WTC11 (cell line): ENCODE measurements around the gene PTGFR. TPM values are rescaled to one million over a fixed set of nuclear protein-coding genes. Genes with fewer than 3 reads are reported as not detected.

ENCODE experiments used
- ATAC-seq: fragments of 200-7000 bp; cut with Tn5 transposase; 2 replicates; pipeline ENCODE4 v1.10.0; 2021; ENCODE audit warnings: mild to moderate bottlenecking, moderate library complexity
- CTCF ChIA-PET: fragments of 300-600 bp; sonication (Branson Sonifier 250); formaldehyde crosslinking; loops from one replicate; lab custom pipeline; 2021; ENCODE audit warnings: antibody characterized with exemption; lab: Charles Lee
- POLR2A ChIA-PET: fragments of 350-600 bp; sonication (Branson Sonifier 250); formaldehyde crosslinking; loops from one replicate; lab custom pipeline; 2021; ENCODE audit warnings: antibody characterized with exemption; lab: Charles Lee
- DNase-seq: peaks from one replicate; pipeline ENCODE4 v3.0.0; 2021; ENCODE audit warnings: low spot score
- H3K27ac Mint-ChIP-seq: 2 replicates; pipeline ENCODE4 v1.8.0; 2021; ENCODE audit warnings: mixed read lengths
- H3K27me3 Mint-ChIP-seq: 2 replicates; pipeline ENCODE4 v1.8.0; 2021; ENCODE audit warnings: low read depth, mild to moderate bottlenecking, moderate library complexity, mixed read lengths
- H3K36me3 Mint-ChIP-seq: 2 replicates; pipeline ENCODE4 v1.8.0; 2021; ENCODE audit warnings: mixed read lengths
- H3K4me1 Mint-ChIP-seq: 2 replicates; pipeline ENCODE4 v1.8.0; 2022; ENCODE audit warnings: mixed read lengths
- H3K4me3 Mint-ChIP-seq: 2 replicates; pipeline ENCODE4 v1.8.0; 2021; ENCODE audit warnings: mild to moderate bottlenecking, moderate library complexity, mixed read lengths
- H3K9me3 Mint-ChIP-seq: 2 replicates; pipeline ENCODE4 v1.8.0; 2021; ENCODE audit warnings: mixed read lengths
- CBFB ChIP-seq: sonication (generic); formaldehyde crosslinking; IDR thresholded peaks from 2 replicates; pipeline ENCODE4 v1.8.1; 2022; ENCODE audit warnings: mild to moderate bottlenecking, low read depth, missing genetic modification reagents
- CREM ChIP-seq: sonication (generic); formaldehyde crosslinking; IDR thresholded peaks from 2 replicates; pipeline ENCODE4 v1.8.1; 2022; ENCODE audit warnings: mild to moderate bottlenecking, missing genetic modification reagents, moderate library complexity
- FOXK1 ChIP-seq: sonication (generic); formaldehyde crosslinking; IDR thresholded peaks from 2 replicates; pipeline ENCODE4 v1.8.0; 2022; ENCODE audit warnings: mild to moderate bottlenecking, moderate library complexity, missing genetic modification reagents
- GABPB1 ChIP-seq: sonication (generic); formaldehyde crosslinking; IDR thresholded peaks from 2 replicates; pipeline ENCODE4 v1.8.1; 2023; ENCODE audit warnings: mild to moderate bottlenecking, missing genetic modification reagents
- GTF2I ChIP-seq: fragments of 250-450 bp; sonication (Bioruptor Pico); conservative IDR thresholded peaks from 2 replicates; pipeline ENCODE4 v1.4.0; 2021; ENCODE audit warnings: mild to moderate bottlenecking
- IRF2 ChIP-seq: sonication (generic); formaldehyde crosslinking; IDR thresholded peaks from 2 replicates; pipeline ENCODE4 v1.8.0; 2022; ENCODE audit warnings: low read depth, missing genetic modification reagents, borderline replicate concordance
- KAT7 ChIP-seq: sonication (generic); formaldehyde crosslinking; IDR thresholded peaks from 2 replicates; pipeline ENCODE4 v1.8.1; 2023; ENCODE audit warnings: missing genetic modification reagents, mild to moderate bottlenecking, borderline replicate concordance
- MYBL2 ChIP-seq: sonication (generic); formaldehyde crosslinking; IDR thresholded peaks from 2 replicates; pipeline ENCODE4 v1.8.1; 2023; ENCODE audit warnings: mild to moderate bottlenecking, moderate library complexity, missing genetic modification reagents
- NFATC4 ChIP-seq: fragments of 250-450 bp; sonication (Bioruptor Pico); IDR thresholded peaks from 2 replicates; pipeline ENCODE4 v1.9.0; 2021; ENCODE audit warnings: mild to moderate bottlenecking
- NFYB ChIP-seq: sonication (generic); formaldehyde crosslinking; conservative IDR thresholded peaks from 2 replicates; pipeline ENCODE4 v1.8.0; 2022; ENCODE audit warnings: low read depth, missing genetic modification reagents
- OVOL2 ChIP-seq: fragments of 250-450 bp; sonication (Bioruptor Pico); IDR thresholded peaks from 2 replicates; pipeline ENCODE4 v1.9.0; 2021; ENCODE audit warnings: mild to moderate bottlenecking, borderline replicate concordance
- PRRX2 ChIP-seq: fragments of 250-450 bp; sonication (Bioruptor Pico); IDR thresholded peaks from 2 replicates; pipeline ENCODE4 v1.8.0; 2021; ENCODE audit warnings: mild to moderate bottlenecking
- RELA ChIP-seq: sonication (generic); formaldehyde crosslinking; IDR thresholded peaks from 2 replicates; pipeline ENCODE4 v1.8.1; 2022; ENCODE audit warnings: missing genetic modification reagents, mild to moderate bottlenecking, borderline replicate concordance
- SMAD4 ChIP-seq: sonication (generic); formaldehyde crosslinking; IDR thresholded peaks from 2 replicates; pipeline ENCODE4 v1.8.0; 2022; ENCODE audit warnings: mild to moderate bottlenecking, missing genetic modification reagents
- TEAD1 ChIP-seq: sonication (generic); formaldehyde crosslinking; IDR thresholded peaks from 2 replicates; pipeline ENCODE4 v1.8.0; 2022; ENCODE audit warnings: mild to moderate bottlenecking, missing genetic modification reagents
- TEAD4 ChIP-seq: sonication (generic); formaldehyde crosslinking; IDR thresholded peaks from 2 replicates; pipeline ENCODE4 v1.8.0; 2022; ENCODE audit warnings: mild to moderate bottlenecking, missing genetic modification reagents
- ZNF396 ChIP-seq: fragments of 250-450 bp; sonication (Bioruptor Pico); IDR thresholded peaks from 2 replicates; pipeline ENCODE4 v1.8.0; 2021; ENCODE audit warnings: mild to moderate bottlenecking, moderate library complexity, borderline replicate concordance
- total RNA-seq: library from RNA; stranded (reverse); gene quantifications from 3 replicates; pipeline ENCODE4 v1.2.3, GENCODE V29; 2021
- TF ChIP-seq, protein P1 (sequence below): sonication (generic); formaldehyde crosslinking; IDR thresholded peaks from 2 replicates; pipeline ENCODE4 v1.8.1; 2023; ENCODE audit warnings: mild to moderate bottlenecking, moderate library complexity, missing genetic modification reagents
- TF ChIP-seq, protein P2 (sequence below): sonication (generic); formaldehyde crosslinking; conservative IDR thresholded peaks from 2 replicates; pipeline ENCODE4 v1.8.1; 2022; ENCODE audit warnings: mild to moderate bottlenecking, missing genetic modification reagents
- TF ChIP-seq, protein P3 (sequence below): sonication (generic); formaldehyde crosslinking; IDR thresholded peaks from 2 replicates; pipeline ENCODE4 v1.8.0; 2022; ENCODE audit warnings: mild to moderate bottlenecking, missing genetic modification reagents
- TF ChIP-seq, protein P4 (sequence below): sonication (generic); formaldehyde crosslinking; IDR thresholded peaks from 2 replicates; pipeline ENCODE4 v1.8.0; 2022; ENCODE audit warnings: mild to moderate bottlenecking, missing genetic modification reagents
- TF ChIP-seq, protein P5 (sequence below): sonication (generic); formaldehyde crosslinking; IDR thresholded peaks from 2 replicates; pipeline ENCODE4 v1.8.1; 2023; ENCODE audit warnings: mild to moderate bottlenecking, missing genetic modification reagents, moderate library complexity
- TF ChIP-seq, protein P6 (sequence below): sonication (generic); formaldehyde crosslinking; IDR thresholded peaks from 2 replicates; pipeline ENCODE4 v1.8.0; 2023; ENCODE audit warnings: missing genetic modification reagents, mild to moderate bottlenecking, borderline replicate concordance

Gene PTGFR
- total RNA-seq, 1 experiment from 2014 or later: 0.04 TPM

DNA sequence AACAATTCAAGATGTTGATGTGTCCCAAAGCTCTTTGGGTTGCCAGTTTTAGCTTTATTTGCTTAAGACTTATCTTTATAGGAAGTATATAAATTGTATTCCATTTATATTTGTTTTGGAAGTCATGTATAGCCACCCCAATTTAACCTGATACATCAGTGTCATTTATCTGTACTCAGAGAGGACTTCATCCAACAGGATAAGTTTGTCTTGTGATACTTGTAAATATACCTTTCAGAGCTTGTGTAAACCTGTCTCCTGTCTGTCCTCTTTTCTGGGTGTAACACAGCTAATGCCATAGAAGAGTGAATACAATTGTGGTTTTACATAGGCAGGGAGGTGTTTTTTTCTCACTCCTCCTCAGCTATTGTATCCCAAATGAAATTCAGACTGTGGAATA lies 10.4 kb downstream of the PTGFR start:
- TF ChIP-seq MYBL2 (CRISPR knock-in tag) (no peak), OVOL2 (CRISPR knock-in tag) (no peak), NFYB (CRISPR knock-in tag) (no peak), SMAD4 (CRISPR knock-in tag) (no peak), FOXK1 (no peak), NFATC4 (CRISPR knock-in tag) (no peak), GABPB1 (CRISPR knock-in tag) (no peak)
- TF ChIP-seq, protein P1, sequence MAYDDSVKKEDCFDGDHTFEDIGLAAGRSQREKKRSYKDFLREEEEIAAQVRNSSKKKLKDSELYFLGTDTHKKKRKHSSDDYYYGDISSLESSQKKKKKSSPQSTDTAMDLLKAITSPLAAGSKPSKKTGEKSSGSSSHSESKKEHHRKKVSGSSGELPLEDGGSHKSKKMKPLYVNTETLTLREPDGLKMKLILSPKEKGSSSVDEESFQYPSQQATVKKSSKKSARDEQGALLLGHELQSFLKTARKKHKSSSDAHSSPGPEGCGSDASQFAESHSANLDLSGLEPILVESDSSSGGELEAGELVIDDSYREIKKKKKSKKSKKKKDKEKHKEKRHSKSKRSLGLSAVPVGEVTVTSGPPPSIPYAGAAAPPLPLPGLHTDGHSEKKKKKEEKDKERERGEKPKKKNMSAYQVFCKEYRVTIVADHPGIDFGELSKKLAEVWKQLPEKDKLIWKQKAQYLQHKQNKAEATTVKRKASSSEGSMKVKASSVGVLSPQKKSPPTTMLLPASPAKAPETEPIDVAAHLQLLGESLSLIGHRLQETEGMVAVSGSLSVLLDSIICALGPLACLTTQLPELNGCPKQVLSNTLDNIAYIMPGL (CRISPR knock-in tag): no peak
- TF ChIP-seq, protein P2, sequence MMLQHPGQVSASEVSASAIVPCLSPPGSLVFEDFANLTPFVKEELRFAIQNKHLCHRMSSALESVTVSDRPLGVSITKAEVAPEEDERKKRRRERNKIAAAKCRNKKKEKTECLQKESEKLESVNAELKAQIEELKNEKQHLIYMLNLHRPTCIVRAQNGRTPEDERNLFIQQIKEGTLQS (CRISPR knock-in tag): no peak
- Mint-ChIP-seq H3K9me3 (no peaks in the 10 kb centered on the region), H3K27ac (no peak overlapping the region), H3K27me3 (peaks cover 14% of the 10 kb centered on the region), H3K4me1 (peaks cover 11% of the 10 kb centered on the region; the same call in 1 of the 2 replicates), H3K4me3 (no peak overlapping the region), H3K36me3 (no peaks in the 10 kb centered on the region)
- DNase-seq: no peak
- ChIA-PET POLR2A (no interaction called here), CTCF (no interaction called here)
- ATAC-seq: no peak

DNA sequence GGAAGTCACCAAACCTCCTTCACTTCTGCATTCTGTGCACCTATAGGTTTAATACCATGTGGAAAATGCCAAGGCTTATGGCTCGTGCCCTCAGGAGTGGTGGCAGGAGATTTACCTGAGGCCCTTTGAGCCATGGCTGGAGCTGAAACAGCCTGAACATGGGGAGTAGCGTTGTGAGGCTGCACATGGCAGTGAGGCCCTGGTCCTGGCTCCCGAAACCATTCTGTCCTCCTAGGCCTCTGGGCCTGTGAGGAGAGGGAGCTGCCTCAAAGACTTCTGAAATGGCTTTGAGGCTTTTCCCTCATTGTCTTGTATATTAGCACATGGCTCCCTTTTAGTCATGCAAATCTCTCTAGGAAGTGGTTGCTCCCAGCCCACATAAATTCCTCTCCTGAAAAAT lies 20.6 kb downstream of the PTGFR start:
- no peaks in the 10 kb centered on the region for H3K4me1 Mint-ChIP-seq
- peaks cover 44% of the 10 kb centered on the region for H3K36me3 Mint-ChIP-seq
- ChIA-PET CTCF (no interaction called here), POLR2A (no interaction called here)
- ATAC-seq: no peak
- TF ChIP-seq CBFB (CRISPR knock-in tag) (no peak), GTF2I (CRISPR knock-in tag) (no peak), ZNF396 (CRISPR knock-in tag) (no peak), KAT7 (CRISPR knock-in tag) (no peak), CREM (no peak), TEAD4 (no peak), SMAD4 (CRISPR knock-in tag) (no peak), TEAD1 (CRISPR knock-in tag) (no peak), IRF2 (CRISPR knock-in tag) (no peak), PRRX2 (CRISPR knock-in tag) (no peak), RELA (no peak)
- TF ChIP-seq, protein P3, sequence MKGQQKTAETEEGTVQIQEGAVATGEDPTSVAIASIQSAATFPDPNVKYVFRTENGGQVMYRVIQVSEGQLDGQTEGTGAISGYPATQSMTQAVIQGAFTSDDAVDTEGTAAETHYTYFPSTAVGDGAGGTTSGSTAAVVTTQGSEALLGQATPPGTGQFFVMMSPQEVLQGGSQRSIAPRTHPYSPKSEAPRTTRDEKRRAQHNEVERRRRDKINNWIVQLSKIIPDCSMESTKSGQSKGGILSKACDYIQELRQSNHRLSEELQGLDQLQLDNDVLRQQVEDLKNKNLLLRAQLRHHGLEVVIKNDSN (CRISPR knock-in tag): no peak
- TF ChIP-seq, protein P4, sequence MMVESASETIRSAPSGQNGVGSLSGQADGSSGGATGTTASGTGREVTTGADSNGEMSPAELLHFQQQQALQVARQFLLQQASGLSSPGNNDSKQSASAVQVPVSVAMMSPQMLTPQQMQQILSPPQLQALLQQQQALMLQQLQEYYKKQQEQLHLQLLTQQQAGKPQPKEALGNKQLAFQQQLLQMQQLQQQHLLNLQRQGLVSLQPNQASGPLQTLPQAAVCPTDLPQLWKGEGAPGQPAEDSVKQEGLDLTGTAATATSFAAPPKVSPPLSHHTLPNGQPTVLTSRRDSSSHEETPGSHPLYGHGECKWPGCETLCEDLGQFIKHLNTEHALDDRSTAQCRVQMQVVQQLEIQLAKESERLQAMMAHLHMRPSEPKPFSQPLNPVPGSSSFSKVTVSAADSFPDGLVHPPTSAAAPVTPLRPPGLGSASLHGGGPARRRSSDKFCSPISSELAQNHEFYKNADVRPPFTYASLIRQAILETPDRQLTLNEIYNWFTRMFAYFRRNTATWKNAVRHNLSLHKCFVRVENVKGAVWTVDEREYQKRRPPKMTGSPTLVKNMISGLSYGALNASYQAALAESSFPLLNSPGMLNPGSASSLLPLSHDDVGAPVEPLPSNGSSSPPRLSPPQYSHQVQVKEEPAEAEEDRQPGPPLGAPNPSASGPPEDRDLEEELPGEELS (CRISPR knock-in tag): no peak
- TF ChIP-seq, protein P5, sequence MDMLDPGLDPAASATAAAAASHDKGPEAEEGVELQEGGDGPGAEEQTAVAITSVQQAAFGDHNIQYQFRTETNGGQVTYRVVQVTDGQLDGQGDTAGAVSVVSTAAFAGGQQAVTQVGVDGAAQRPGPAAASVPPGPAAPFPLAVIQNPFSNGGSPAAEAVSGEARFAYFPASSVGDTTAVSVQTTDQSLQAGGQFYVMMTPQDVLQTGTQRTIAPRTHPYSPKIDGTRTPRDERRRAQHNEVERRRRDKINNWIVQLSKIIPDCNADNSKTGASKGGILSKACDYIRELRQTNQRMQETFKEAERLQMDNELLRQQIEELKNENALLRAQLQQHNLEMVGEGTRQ: no peak
- TF ChIP-seq, protein P6, sequence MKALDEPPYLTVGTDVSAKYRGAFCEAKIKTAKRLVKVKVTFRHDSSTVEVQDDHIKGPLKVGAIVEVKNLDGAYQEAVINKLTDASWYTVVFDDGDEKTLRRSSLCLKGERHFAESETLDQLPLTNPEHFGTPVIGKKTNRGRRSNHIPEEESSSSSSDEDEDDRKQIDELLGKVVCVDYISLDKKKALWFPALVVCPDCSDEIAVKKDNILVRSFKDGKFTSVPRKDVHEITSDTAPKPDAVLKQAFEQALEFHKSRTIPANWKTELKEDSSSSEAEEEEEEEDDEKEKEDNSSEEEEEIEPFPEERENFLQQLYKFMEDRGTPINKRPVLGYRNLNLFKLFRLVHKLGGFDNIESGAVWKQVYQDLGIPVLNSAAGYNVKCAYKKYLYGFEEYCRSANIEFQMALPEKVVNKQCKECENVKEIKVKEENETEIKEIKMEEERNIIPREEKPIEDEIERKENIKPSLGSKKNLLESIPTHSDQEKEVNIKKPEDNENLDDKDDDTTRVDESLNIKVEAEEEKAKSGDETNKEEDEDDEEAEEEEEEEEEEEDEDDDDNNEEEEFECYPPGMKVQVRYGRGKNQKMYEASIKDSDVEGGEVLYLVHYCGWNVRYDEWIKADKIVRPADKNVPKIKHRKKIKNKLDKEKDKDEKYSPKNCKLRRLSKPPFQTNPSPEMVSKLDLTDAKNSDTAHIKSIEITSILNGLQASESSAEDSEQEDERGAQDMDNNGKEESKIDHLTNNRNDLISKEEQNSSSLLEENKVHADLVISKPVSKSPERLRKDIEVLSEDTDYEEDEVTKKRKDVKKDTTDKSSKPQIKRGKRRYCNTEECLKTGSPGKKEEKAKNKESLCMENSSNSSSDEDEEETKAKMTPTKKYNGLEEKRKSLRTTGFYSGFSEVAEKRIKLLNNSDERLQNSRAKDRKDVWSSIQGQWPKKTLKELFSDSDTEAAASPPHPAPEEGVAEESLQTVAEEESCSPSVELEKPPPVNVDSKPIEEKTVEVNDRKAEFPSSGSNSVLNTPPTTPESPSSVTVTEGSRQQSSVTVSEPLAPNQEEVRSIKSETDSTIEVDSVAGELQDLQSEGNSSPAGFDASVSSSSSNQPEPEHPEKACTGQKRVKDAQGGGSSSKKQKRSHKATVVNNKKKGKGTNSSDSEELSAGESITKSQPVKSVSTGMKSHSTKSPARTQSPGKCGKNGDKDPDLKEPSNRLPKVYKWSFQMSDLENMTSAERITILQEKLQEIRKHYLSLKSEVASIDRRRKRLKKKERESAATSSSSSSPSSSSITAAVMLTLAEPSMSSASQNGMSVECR: no peak
- H3K9me3 Mint-ChIP-seq: peaks cover 51% of the 10 kb centered on the region
- H3K27me3 Mint-ChIP-seq: peaks cover 10% of the 10 kb centered on the region
- DNase-seq: peak; percentile 31
- no peak overlapping the region for H3K27ac Mint-ChIP-seq
- no peak overlapping the region for H3K4me3 Mint-ChIP-seq
